GM12878 (cell line): ENCODE data around the gene IPPK.

Experiments used
- BCLAF1 ChIP-seq: fragments of 450-650 bp; IDR thresholded peaks from 2 replicates; pipeline ENCODE4 v1.6.1; 2017; ENCODE audit warnings: antibody characterized with exemption, mild to moderate bottlenecking, moderate library complexity
- BRCA1 ChIP-seq: IDR thresholded peaks from 2 replicates; pipeline ENCODE4 v1.6.1; 2011; ENCODE audit warnings: low read depth, low read length, improper control_type of control experiment
- EGR1 ChIP-seq, 2 experiments: IDR thresholded peaks; 1 replicate in 1 of 2; 2 replicates in 1 of 2; pipeline ENCODE4 v1.6.1; 2011 to 2012; ENCODE audit warnings: low read depth in 2 of 2, low read length in 2 of 2, borderline replicate concordance in 1 of 2, mild to moderate bottlenecking in 1 of 2, moderate library complexity in 1 of 2
- EP300 ChIP-seq, 2 experiments: fragments of 150-350 bp in 1 of 2; IDR thresholded peaks; 2 replicates each; pipeline ENCODE4 v1.6.1; 2011 to 2012; ENCODE audit warnings: low read depth in 2 of 2, low read length in 2 of 2, borderline replicate concordance in 1 of 2, improper control_type of control experiment in 1 of 2, inconsistent platforms in 1 of 2; ENCODE audit not compliant: control insufficient read depth in 1 of 2
- FOS ChIP-seq: IDR thresholded peaks from 3 replicates; pipeline ENCODE4 v1.6.1; 2011; ENCODE audit warnings: borderline replicate concordance; ENCODE audit not compliant: insufficient read length; ENCODE audit errors: extremely low read depth
- IRF3 ChIP-seq: fragments of 450-650 bp; IDR thresholded peaks from 2 replicates; pipeline ENCODE4 v1.6.1; 2014; ENCODE audit warnings: mild to moderate bottlenecking
- TARDBP ChIP-seq: IDR thresholded peaks from 2 replicates; pipeline ENCODE4 v1.6.1; 2016; ENCODE audit warnings: borderline replicate concordance

GRCh38 chr9:92680166-92681119, 10.5 kb upstream of the IPPK start:
- no peak for TF ChIP-seq BCLAF1
- no peak for TF ChIP-seq IRF3
- no peak for TF ChIP-seq EP300 (IDR thresholded peaks at IDR 0.05; ENCODE audit: borderline replicate concordance in 1 of 2, control insufficient read depth in 1 of 2, low read depth in 2 of 2, low read length in 2 of 2)
- TF ChIP-seq TARDBP: no peak
- no peak for TF ChIP-seq FOS
- no peak for TF ChIP-seq BRCA1
- no peak for TF ChIP-seq EGR1 (IDR thresholded peaks at IDR 0.05; ENCODE audit: borderline replicate concordance in 1 of 2, low read depth in 2 of 2, low read length in 2 of 2)
